ENCODE measurements around the gene ERC1. TPM values are rescaled to one million over a fixed set of nuclear protein-coding genes. Genes with fewer than 3 reads are reported as not detected.
A peak's percentile ranks its signal among the peaks of the same experiment; 100 is the strongest.

Gene ERC1
- polyA plus RNA-seq, 1 donor = 17.5 TPM

GRCh38 chr12:1157046-1157445 lies 166.0 kb downstream of the ERC1 start:
- H3K4me3 ChIP-seq (ENCODE audit: low read length) = no peak overlapping the region
- H3K4me1 ChIP-seq (ENCODE audit: control insufficient read depth, insufficient read depth, low read length) = no peaks in the 10 kb centered on the region
- no CpG with 5 or more reads among the region's 3 CpGs for WGBS (ENCODE audit: insufficient coverage, low lambda C conversion rate)
- no peak for DNase-seq
- H3K36me3 ChIP-seq (ENCODE audit: control insufficient read depth, insufficient read depth, low read length) = peaks cover 9% of the 10 kb centered on the region
- H3K27me3 ChIP-seq (ENCODE audit: control insufficient read depth, insufficient read depth, low read length) = no peaks in the 10 kb centered on the region
- no peaks in the 10 kb centered on the region for H3K9me3 ChIP-seq (ENCODE audit: control insufficient read depth, low read depth, low read length)
- H3K27ac ChIP-seq (ENCODE audit: low read length) = no peak overlapping the region

DNA sequence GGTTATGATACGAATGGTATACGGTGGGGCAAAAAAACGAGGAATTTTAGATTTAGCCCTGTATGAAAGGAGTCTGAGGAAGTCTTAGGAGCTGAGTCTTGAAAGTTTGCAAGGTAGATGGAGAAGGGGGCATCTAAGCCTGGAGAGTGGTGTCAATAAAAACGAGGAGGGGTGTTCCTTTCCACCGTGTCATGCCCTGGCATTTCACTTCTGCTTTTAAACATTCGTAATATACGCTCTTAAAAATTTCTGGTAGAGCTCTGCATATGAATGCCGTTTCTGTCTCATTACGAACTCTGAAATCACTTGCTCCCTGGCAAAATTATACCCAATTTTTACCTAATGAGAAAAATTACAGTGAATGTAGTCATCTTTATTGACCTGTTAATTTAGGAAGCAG lies 170.2 kb downstream of the ERC1 start:
- H3K27me3 ChIP-seq (ENCODE audit: control insufficient read depth, insufficient read depth, low read length) = no peaks in the 10 kb centered on the region
- 100% methylated on average over 6 of the region's 9 CpGs for WGBS (ENCODE audit: insufficient coverage, low lambda C conversion rate)
- DNase-seq = no peak

DNA sequence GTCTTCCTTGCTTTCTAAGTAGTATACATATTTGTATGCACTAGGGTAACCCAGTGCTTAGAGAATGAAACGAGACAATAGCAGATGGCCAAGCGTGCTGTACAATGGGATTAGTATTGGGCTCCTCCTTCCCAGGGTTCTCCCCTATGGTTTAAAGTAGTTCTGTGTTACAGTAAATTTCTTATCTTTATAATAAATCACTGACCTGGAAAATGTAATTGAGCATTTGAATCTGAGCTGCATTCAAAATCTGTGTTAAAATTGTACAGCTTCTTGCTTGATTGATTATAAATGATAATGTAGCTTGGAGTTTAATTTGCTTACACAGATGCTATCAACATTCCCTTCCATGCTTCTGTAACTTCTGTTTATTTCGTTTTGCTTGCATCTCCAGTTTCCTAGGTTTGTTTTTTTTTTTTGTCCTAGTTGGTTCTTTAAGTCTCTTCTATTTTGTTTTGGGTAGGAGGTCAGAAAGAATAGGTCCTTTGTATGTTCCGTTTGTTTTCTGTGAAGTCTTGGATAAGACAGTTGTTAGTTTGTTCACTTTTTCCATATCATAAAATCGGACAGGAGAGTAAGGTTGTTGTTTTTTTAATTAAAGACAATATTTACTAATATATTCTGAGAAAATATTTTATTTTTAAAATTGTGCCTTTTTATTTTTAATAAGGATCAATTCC lies 171.2 kb downstream of the ERC1 start:
- no peak overlapping the region for H3K27ac ChIP-seq (ENCODE audit: low read length)
- 78% methylated on average over 4 of the region's 5 CpGs for WGBS (ENCODE audit: insufficient coverage, low lambda C conversion rate)
- H3K4me1 ChIP-seq (ENCODE audit: control insufficient read depth, insufficient read depth, low read length) = no peaks in the 10 kb centered on the region
- H3K4me3 ChIP-seq (ENCODE audit: low read length) = no peak overlapping the region
- no peaks in the 10 kb centered on the region for H3K27me3 ChIP-seq (ENCODE audit: control insufficient read depth, insufficient read depth, low read length)
- H3K36me3 ChIP-seq (ENCODE audit: control insufficient read depth, insufficient read depth, low read length) = peaks cover 2% of the 10 kb centered on the region
- no peaks in the 10 kb centered on the region for H3K9me3 ChIP-seq (ENCODE audit: control insufficient read depth, low read depth, low read length)
- no peak for DNase-seq

More for the DNA sequence above, 170.2 kb downstream of the ERC1 start:
- Histone ChIP-seq H3K4me3 (ENCODE audit: low read length) (no peak overlapping the region), H3K4me1 (ENCODE audit: control insufficient read depth, insufficient read depth, low read length) (no peaks in the 10 kb centered on the region), H3K9me3 (ENCODE audit: control insufficient read depth, low read depth, low read length) (no peaks in the 10 kb centered on the region), H3K36me3 (ENCODE audit: control insufficient read depth, insufficient read depth, low read length) (peaks cover 2% of the 10 kb centered on the region), H3K27ac (ENCODE audit: low read length) (no peak overlapping the region)

DNA sequence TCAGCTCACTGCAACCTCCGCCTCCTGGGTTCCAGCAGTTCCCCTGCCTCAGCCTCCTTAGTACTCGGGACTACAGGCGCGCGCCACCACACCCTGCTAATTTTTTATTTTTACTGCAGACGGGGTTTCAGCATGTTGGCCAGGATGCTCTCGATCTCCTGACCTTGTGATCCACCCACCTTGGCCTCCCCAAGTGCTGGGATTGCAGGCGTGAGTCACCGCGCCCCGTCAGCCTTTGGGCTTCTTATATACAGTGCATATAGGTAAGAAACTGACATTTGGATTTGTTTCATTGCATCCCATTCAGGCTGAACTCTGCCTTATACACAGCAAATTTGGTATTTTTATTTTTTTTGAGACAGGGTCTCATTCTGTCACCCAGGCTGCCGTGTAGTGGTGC lies 176.8 kb downstream of the ERC1 start:
- no CpG with 5 or more reads among the region's 12 CpGs for WGBS (ENCODE audit: insufficient coverage, low lambda C conversion rate)
- H3K4me3 ChIP-seq (ENCODE audit: low read length) = no peak overlapping the region
- H3K27me3 ChIP-seq (ENCODE audit: control insufficient read depth, insufficient read depth, low read length) = no peaks in the 10 kb centered on the region
- no peaks in the 10 kb centered on the region for H3K4me1 ChIP-seq (ENCODE audit: control insufficient read depth, insufficient read depth, low read length)
- peaks cover 7% of the 10 kb centered on the region for H3K36me3 ChIP-seq (ENCODE audit: control insufficient read depth, insufficient read depth, low read length)
- no peak for DNase-seq
- no peaks in the 10 kb centered on the region for H3K9me3 ChIP-seq (ENCODE audit: control insufficient read depth, low read depth, low read length)
- no peak overlapping the region for H3K27ac ChIP-seq (ENCODE audit: low read length)

DNA sequence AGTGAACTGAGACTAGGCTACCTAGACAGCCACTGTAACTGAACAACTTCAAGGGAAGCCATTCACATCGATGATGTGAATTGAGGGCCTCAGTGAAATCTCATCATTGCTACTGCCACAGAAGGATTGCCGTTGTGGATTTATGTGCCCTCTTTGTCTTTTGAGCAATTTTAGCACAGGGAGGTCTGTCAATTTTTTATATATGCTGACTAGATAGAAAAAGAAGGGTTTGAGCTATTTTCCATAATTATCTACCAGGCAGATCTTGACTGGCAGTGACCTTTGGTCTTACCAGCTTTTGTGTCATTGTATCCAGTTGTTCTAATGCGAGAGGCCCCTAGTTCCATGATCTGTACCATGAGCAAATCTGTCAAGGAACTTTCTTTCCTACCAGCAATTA lies 179.4 kb downstream of the ERC1 start:
- peaks cover 7% of the 10 kb centered on the region for H3K36me3 ChIP-seq (ENCODE audit: control insufficient read depth, insufficient read depth, low read length)
- no peaks in the 10 kb centered on the region for H3K27me3 ChIP-seq (ENCODE audit: control insufficient read depth, insufficient read depth, low read length)
- H3K27ac ChIP-seq (ENCODE audit: low read length) = no peak overlapping the region
- no peak overlapping the region for H3K4me3 ChIP-seq (ENCODE audit: low read length)
- H3K9me3 ChIP-seq (ENCODE audit: control insufficient read depth, low read depth, low read length) = no peaks in the 10 kb centered on the region
- no peaks in the 10 kb centered on the region for H3K4me1 ChIP-seq (ENCODE audit: control insufficient read depth, insufficient read depth, low read length)
- WGBS (ENCODE audit: insufficient coverage, low lambda C conversion rate) = 60% methylated on average over 1 of the region's 3 CpGs
- DNase-seq = no peak

DNA sequence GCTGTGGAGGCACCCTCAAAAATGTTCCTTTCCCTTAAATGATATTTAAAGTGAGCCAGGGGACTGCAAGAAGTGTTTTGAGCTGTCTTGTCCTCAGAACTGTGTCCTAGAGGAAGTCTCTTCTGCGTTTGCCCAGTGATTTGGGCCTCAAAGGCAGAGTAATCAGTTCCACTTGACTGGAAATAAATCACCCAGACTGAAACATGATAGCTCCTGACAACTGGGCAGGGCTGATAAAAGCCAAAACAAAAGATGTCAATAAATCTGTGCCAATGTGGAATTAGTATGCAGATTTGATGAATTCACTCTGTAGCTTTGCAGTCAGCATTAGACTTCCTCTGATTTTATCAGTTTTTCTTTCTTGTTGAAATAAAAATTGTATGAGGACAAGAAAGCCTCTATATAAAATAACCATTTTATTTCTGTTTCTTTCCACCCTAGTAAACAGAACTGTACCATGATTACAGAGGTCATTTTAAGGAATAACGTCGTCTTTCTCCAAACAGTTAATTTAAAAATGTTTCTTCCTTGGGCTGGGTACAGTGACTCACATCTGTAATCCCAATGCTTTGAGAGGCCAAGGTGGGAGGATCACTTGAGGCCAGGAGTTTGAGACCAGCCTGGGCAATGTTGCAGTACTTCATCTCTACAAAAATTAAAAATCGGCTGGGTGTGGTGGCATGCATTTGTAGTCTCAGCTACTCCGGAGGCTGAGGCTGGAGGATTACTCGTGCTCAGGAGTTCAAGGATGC lies 180.8 kb downstream of the ERC1 start:
- no peaks in the 10 kb centered on the region for H3K27me3 ChIP-seq (ENCODE audit: control insufficient read depth, insufficient read depth, low read length)
- no peak overlapping the region for H3K4me3 ChIP-seq (ENCODE audit: low read length)
- no CpG with 5 or more reads among the region's 6 CpGs for WGBS (ENCODE audit: insufficient coverage, low lambda C conversion rate)
- H3K4me1 ChIP-seq (ENCODE audit: control insufficient read depth, insufficient read depth, low read length) = no peaks in the 10 kb centered on the region
- DNase-seq = peak in 1 of 2 donors; percentile 9
- H3K9me3 ChIP-seq (ENCODE audit: control insufficient read depth, low read depth, low read length) = no peaks in the 10 kb centered on the region
- H3K36me3 ChIP-seq (ENCODE audit: control insufficient read depth, insufficient read depth, low read length) = peaks cover 5% of the 10 kb centered on the region
- no peak overlapping the region for H3K27ac ChIP-seq (ENCODE audit: low read length)

- no peak for DNase-seq
- Histone ChIP-seq H3K36me3 (ENCODE audit: control insufficient read depth, insufficient read depth, low read length) (no peaks in the 10 kb centered on the region), H3K9me3 (ENCODE audit: control insufficient read depth, low read depth, low read length) (no peaks in the 10 kb centered on the region), H3K4me3 (ENCODE audit: low read length) (no peak overlapping the region), H3K27ac (ENCODE audit: low read length) (no peak overlapping the region), H3K4me1 (ENCODE audit: control insufficient read depth, insufficient read depth, low read length) (no peaks in the 10 kb centered on the region), H3K27me3 (ENCODE audit: control insufficient read depth, insufficient read depth, low read length) (no peaks in the 10 kb centered on the region)
- WGBS (ENCODE audit: insufficient coverage, low lambda C conversion rate) = 88% methylated on average over 3 of the region's 8 CpGs
Observed at GRCh38 chr12:1173781-1174617, 183.0 kb downstream of the ERC1 start.

GRCh38 chr12:1174659-1175058 lies 183.6 kb downstream of the ERC1 start:
- Histone ChIP-seq H3K9me3 (ENCODE audit: control insufficient read depth, low read depth, low read length) (no peaks in the 10 kb centered on the region), H3K4me1 (ENCODE audit: control insufficient read depth, insufficient read depth, low read length) (no peaks in the 10 kb centered on the region), H3K27me3 (ENCODE audit: control insufficient read depth, insufficient read depth, low read length) (no peaks in the 10 kb centered on the region), H3K27ac (ENCODE audit: low read length) (no peak overlapping the region), H3K4me3 (ENCODE audit: low read length) (no peak overlapping the region), H3K36me3 (ENCODE audit: control insufficient read depth, insufficient read depth, low read length) (no peaks in the 10 kb centered on the region)
- WGBS (ENCODE audit: insufficient coverage, low lambda C conversion rate) = no CpG with 5 or more reads among the region's 2 CpGs
- no peak for DNase-seq

DNA sequence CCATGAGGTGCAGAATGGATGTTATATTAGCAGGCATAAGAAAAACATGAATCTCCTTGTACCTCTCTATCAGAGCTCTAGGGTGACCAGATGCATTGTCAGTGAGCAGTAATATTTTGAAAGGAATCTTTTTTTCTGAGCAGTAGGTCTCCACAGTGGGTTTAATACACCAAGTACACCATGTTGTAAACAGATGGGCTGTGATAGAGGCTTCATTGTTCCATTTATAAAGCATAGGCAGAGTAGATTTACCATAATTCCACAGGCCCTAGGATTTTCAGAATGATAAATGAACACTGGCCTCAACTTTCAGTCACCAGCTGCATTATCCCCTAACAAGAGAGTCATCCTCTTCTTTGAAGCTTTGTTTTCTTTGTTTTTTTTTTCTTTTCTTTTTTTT lies 185.2 kb downstream of the ERC1 start:
- Histone ChIP-seq H3K4me3 (ENCODE audit: low read length) (no peak overlapping the region), H3K9me3 (ENCODE audit: control insufficient read depth, low read depth, low read length) (no peaks in the 10 kb centered on the region), H3K27me3 (ENCODE audit: control insufficient read depth, insufficient read depth, low read length) (no peaks in the 10 kb centered on the region), H3K27ac (ENCODE audit: low read length) (no peak overlapping the region), H3K4me1 (ENCODE audit: control insufficient read depth, insufficient read depth, low read length) (no peaks in the 10 kb centered on the region), H3K36me3 (ENCODE audit: control insufficient read depth, insufficient read depth, low read length) (peaks cover 2% of the 10 kb centered on the region)
- DNase-seq = no peak

DNA sequence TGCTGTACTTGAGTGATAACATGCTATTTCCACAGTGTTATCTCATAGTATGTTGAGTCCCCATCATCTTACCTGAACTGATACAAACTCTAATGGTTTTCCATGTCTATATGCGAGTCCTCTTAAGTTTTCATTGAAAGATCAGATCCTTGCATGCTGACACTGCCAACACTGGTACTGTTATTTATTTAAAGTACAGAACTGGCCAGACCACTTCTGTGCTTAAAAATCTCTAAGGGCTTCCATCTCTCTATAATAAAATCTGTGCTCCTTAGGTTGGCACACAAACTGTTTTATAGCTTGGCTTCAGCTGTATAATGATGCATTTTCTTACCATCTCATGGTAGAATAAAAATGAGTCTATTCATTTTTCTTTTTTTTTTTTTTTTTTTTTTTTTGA lies 188.1 kb downstream of the ERC1 start:
- DNase-seq = no peak
- no peaks in the 10 kb centered on the region for H3K4me1 ChIP-seq (ENCODE audit: control insufficient read depth, insufficient read depth, low read length)
- H3K27ac ChIP-seq (ENCODE audit: low read length) = no peak overlapping the region
- H3K4me3 ChIP-seq (ENCODE audit: low read length) = no peak overlapping the region
- no peaks in the 10 kb centered on the region for H3K9me3 ChIP-seq (ENCODE audit: control insufficient read depth, low read depth, low read length)
- H3K36me3 ChIP-seq (ENCODE audit: control insufficient read depth, insufficient read depth, low read length) = peaks cover 7% of the 10 kb centered on the region
- H3K27me3 ChIP-seq (ENCODE audit: control insufficient read depth, insufficient read depth, low read length) = no peaks in the 10 kb centered on the region
- WGBS (ENCODE audit: insufficient coverage, low lambda C conversion rate) = no CpG with 5 or more reads among the region's 1 CpG
